GDM1 (cell line): ENCODE measurements around the gene GPR137B.

Source experiments
- DNase-seq: peaks from one replicate; lab custom pipeline; 2025; lab: John Stamatoyannopoulos, UW

Gene GPR137B

GRCh38 chr1:236258114-236258622 lies 115.8 kb downstream of the GPR137B start:
- no peak for DNase-seq
